ENCODE results near the gene TAF1B.

The TAF1B gene

GRCh38 chr2:9983401-9984216 lies 140.3 kb downstream of the TAF1B start:
- Histone ChIP-seq H3K4me1 (ENCODE audit: control insufficient read depth, insufficient read depth, low read length) (no peaks in the 10 kb centered on the region), H3K36me3 (ENCODE audit: control insufficient read depth, insufficient read depth, low read length) (no peaks in the 10 kb centered on the region)
- 86 to 88% methylated on average over 15 of the region's 15 CpGs for WGBS, 2 experiments

More at GRCh38 chr2:9983401-9984216, 140.3 kb downstream of the TAF1B start:
- Histone ChIP-seq H3K9me3 (ENCODE audit: control insufficient read depth, low read length) (no peaks in the 10 kb centered on the region), H3K4me3 (ENCODE audit: insufficient read depth, low read depth, low read length) (no peak overlapping the region), H3K27me3 (ENCODE audit: control insufficient read depth, insufficient read depth, low read length, poor library complexity, severe bottlenecking) (no peaks in the 10 kb centered on the region), H3K27ac (ENCODE audit: insufficient read depth, low read depth, low read length, poor library complexity, severe bottlenecking) (no peak overlapping the region)
